ENCODE measurements around the gene PKNOX2.

PKNOX2 gene

GRCh38 chr11:125378083-125378482 is 213.5 kb downstream of the PKNOX2 start:
- H3K4me3 ChIP-seq (ENCODE audit: low read depth, low read length) = no peak overlapping the region
- no peak for TF ChIP-seq CTCF (IDR thresholded peaks at IDR 0.05; ENCODE audit: low read depth, low read length, missing control alignments)
- DNase-seq (ENCODE audit: low read depth) = no peak

DNA sequence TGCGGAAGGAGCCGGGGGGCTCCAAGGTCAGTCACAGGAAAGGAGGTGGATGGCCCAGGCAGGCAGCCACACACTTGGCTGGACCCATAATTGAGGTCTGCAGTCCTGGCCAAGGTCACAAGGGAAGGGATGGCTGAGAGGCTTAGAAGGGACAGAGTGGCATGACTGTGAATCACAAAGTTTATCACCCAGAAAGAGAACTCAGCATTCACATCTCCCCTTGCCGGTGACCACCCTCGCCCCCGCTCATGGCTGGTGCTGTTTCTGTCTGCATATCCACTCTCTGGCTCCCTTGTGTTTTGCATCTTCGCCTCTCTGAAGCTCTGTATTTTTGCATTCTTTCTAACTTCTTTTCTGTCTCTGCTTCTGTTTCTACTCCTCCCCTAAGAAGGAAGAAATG is 214.0 kb downstream of the PKNOX2 start:
- TF ChIP-seq CTCF (IDR thresholded peaks at IDR 0.05; ENCODE audit: low read depth, low read length, missing control alignments) = no peak
- no peak overlapping the region for H3K4me3 ChIP-seq (ENCODE audit: low read depth, low read length)
- no peak for DNase-seq (ENCODE audit: low read depth)

DNA sequence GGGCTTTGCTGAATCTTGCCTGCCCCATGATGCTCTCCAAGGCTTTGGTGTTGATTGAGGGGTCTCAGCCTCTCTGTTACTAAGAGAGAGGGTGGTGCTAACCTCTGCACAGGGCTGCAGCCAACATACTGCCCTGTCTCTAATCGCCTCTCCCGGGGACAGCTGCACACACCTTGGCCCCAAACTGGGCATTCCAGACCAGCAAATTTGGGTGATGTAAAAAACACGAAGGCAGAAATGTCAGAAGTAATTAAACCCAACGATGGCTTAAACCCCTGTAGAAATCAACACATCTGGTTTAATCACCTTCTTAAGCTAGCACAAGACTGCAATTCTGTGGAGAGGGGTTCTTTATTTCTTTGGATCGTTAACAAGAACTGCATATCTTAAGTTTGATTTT is 215.0 kb downstream of the PKNOX2 start:
- no peak overlapping the region for H3K4me3 ChIP-seq (ENCODE audit: low read depth, low read length)
- DNase-seq (ENCODE audit: low read depth) = no peak
- TF ChIP-seq CTCF (IDR thresholded peaks at IDR 0.05; ENCODE audit: low read depth, low read length, missing control alignments) = no peak

- no peak overlapping the region for H3K4me3 ChIP-seq (ENCODE audit: low read depth, low read length)
- DNase-seq (ENCODE audit: low read depth) = no peak
- TF ChIP-seq CTCF (IDR thresholded peaks at IDR 0.05; ENCODE audit: low read depth, low read length, missing control alignments) = no peak
Measured at GRCh38 chr11:125379981-125380380, 215.4 kb downstream of the PKNOX2 start.

GRCh38 chr11:125380756-125381445 is 216.3 kb downstream of the PKNOX2 start:
- TF ChIP-seq CTCF (IDR thresholded peaks at IDR 0.05; ENCODE audit: low read depth, low read length, missing control alignments) = no peak
- no peak for DNase-seq (ENCODE audit: low read depth)
- no peak overlapping the region for H3K4me3 ChIP-seq (ENCODE audit: low read depth, low read length)

GRCh38 chr11:125381499-125382044 is 217.0 kb downstream of the PKNOX2 start:
- TF ChIP-seq CTCF (IDR thresholded peaks at IDR 0.05; ENCODE audit: low read depth, low read length, missing control alignments) = no peak
- H3K4me3 ChIP-seq (ENCODE audit: low read depth, low read length) = no peak overlapping the region
- no peak for DNase-seq (ENCODE audit: low read depth)

- no peak overlapping the region for H3K4me3 ChIP-seq (ENCODE audit: low read depth, low read length)
- DNase-seq (ENCODE audit: low read depth) = no peak
- no peak for TF ChIP-seq CTCF (IDR thresholded peaks at IDR 0.05; ENCODE audit: low read depth, low read length, missing control alignments)
Measured at GRCh38 chr11:125382314-125382791, 217.8 kb downstream of the PKNOX2 start.
